K562 (cell line): ENCODE measurements around the gene SPATA2L. TPM values are rescaled to one million over a fixed set of nuclear protein-coding genes. Genes with fewer than 3 reads are reported as not detected.

Experiments used
- ATAC-seq: fragments of 200-7000 bp; cut with Tn5 transposase; 3 replicates; pipeline ENCODE4 v1.9.1; 2020; ENCODE audit warnings: moderate library complexity
- BruUV-seq: library from RNA; stranded (reverse); fragments of 400-500 nt; replicated peaks from 2 replicates; lab custom pipeline; 2021; lab: Mats Ljungman, UMichigan
- CTCF ChIA-PET: fragments of 300-600 bp; formaldehyde crosslinking; extraction: SDS; loops from one replicate; lab custom pipeline; 2021; ENCODE audit warnings: low intra/inter-chr PET ratio; lab: Yijun Ruan, JAX
- POLR2A ChIA-PET: fragments of 300-600, 350-650 bp; sonication (Branson Sonifier 250); formaldehyde crosslinking; extraction: SDS; loops from one replicate; lab custom pipeline; 2021; ENCODE audit warnings: antibody characterized with exemption, inconsistent platforms; lab: Yijun Ruan, JAX
- DNase-seq, 4 experiments: peaks; one replicate each; pipeline versions ENCODE4 v3.0.0 to v3.0.0-alpha.2; 2011 to 2018; ENCODE audit warnings: low spot score in 3 of 4, mixed read lengths in 3 of 4; ENCODE audit errors: extremely low read depth in 1 of 4
- FAIRE-seq: peaks from 2 replicates; lab custom pipeline; 2011; peaks lifted over from hg19 to GRCh38; lab: Jason Lieb, UNC
- H2AFZ ChIP-seq: 2 replicates; pipeline ENCODE4 v1.6.0; 2011; ENCODE audit warnings: low read depth, low read length, control low read depth, inconsistent platforms
- H3K27ac ChIP-seq: fragments of 200-600 bp; 3 replicates; pipeline ENCODE4 v1.8.0; 2011; ENCODE audit warnings: low read depth, mild to moderate bottlenecking, control low read depth, inconsistent platforms, low read length, moderate library complexity, mixed read lengths; ENCODE audit errors: extremely low read depth
- H3K27me3 ChIP-seq, 2 experiments: fragments of 300-600 bp in 1 of 2; 2 replicates in 1 of 2; 3 replicates in 1 of 2; pipeline versions ENCODE4 v1.6.0 to v1.8.0; 2011; ENCODE audit warnings: inconsistent platforms in 2 of 2, low read length in 2 of 2, mild to moderate bottlenecking in 1 of 2, mixed read lengths in 1 of 2, moderate library complexity in 1 of 2; ENCODE audit not compliant: control insufficient read depth in 2 of 2, insufficient read depth in 2 of 2
- H3K36me3 ChIP-seq: fragments of 300-600 bp; 3 replicates; pipeline ENCODE4 v1.8.0; 2011; ENCODE audit warnings: mild to moderate bottlenecking, low read length, inconsistent platforms; ENCODE audit not compliant: control insufficient read depth, insufficient read depth
- H3K4me1 ChIP-seq, 2 experiments: fragments of 200-600 bp in 1 of 2; replicated peaks in 1 of 2; 2 replicates in 1 of 2; 3 replicates in 1 of 2; pipeline versions ENCODE4 v1.5.1 to v1.8.0; 2011; ENCODE audit warnings: inconsistent platforms in 2 of 2, low read length in 2 of 2, mild to moderate bottlenecking in 1 of 2, mixed read lengths in 1 of 2, moderate library complexity in 1 of 2; ENCODE audit not compliant: control insufficient read depth in 2 of 2, insufficient read depth in 2 of 2
- H3K4me2 ChIP-seq: 2 replicates; pipeline ENCODE4 v1.6.1; 2011; ENCODE audit warnings: low read length, control low read depth, inconsistent platforms, mixed read lengths; ENCODE audit not compliant: insufficient read depth
- H3K4me3 ChIP-seq: fragments of 200-600 bp; sonication (generic), shearing (Covaris generic); 2 replicates; pipeline ENCODE4 v1.5.1; 2016; ENCODE audit warnings: control low read depth, inconsistent platforms
- H3K79me2 ChIP-seq: fragments of 200-600 bp; 3 replicates; pipeline ENCODE4 v1.8.0; 2011; ENCODE audit warnings: low read length, inconsistent platforms; ENCODE audit not compliant: control insufficient read depth, insufficient read depth
- H3K9ac ChIP-seq, 2 experiments: 2 replicates each; pipeline versions ENCODE4 v1.6.0 to v1.6.1; 2011; ENCODE audit warnings: low read depth in 2 of 2, low read length in 2 of 2, control low read depth in 1 of 2, inconsistent platforms in 1 of 2, mild to moderate bottlenecking in 1 of 2, mixed read lengths in 1 of 2; ENCODE audit not compliant: insufficient read depth in 1 of 2
- H3K9me1 ChIP-seq: one replicate; pipeline ENCODE4 v1.6.0; 2011; ENCODE audit warnings: inconsistent platforms, mild to moderate bottlenecking, low read length, moderate library complexity; ENCODE audit not compliant: control insufficient read depth, insufficient read depth
- H3K9me3 ChIP-seq: replicated peaks from 2 replicates; pipeline ENCODE4 v1.5.1; 2011; ENCODE audit warnings: low read depth, low read length, inconsistent platforms; ENCODE audit not compliant: control insufficient read depth, insufficient read depth
- H4K20me1 ChIP-seq: replicated peaks from 2 replicates; pipeline ENCODE4 v1.6.1; 2011; ENCODE audit warnings: low read length, inconsistent platforms, mixed read lengths; ENCODE audit not compliant: control insufficient read depth, insufficient read depth
- MCM3 ChIP-seq: fragments of 450-650 bp; IDR thresholded peaks from 2 replicates; pipeline ENCODE4 v1.6.1; 2016
- NFATC3 ChIP-seq: fragments of 450-650 bp; IDR thresholded peaks from 2 replicates; pipeline ENCODE4 v1.6.1; 2017; ENCODE audit warnings: mild to moderate bottlenecking
- ZNF384 ChIP-seq: IDR thresholded peaks from 2 replicates; pipeline ENCODE4 v1.6.1; 2012; ENCODE audit warnings: low read depth, low read length, improper control_type of control experiment
- WGBS: fragments of 100-300 bp; shearing (Covaris generic); methylation state at CpG from one replicate; pipeline ENCODE4 v1.1.6; 2016; ENCODE audit warnings: low coverage, mixed read lengths; ENCODE audit not compliant: insufficient coverage; ENCODE audit errors: missing lambda C conversion rate; 5-methylcytosine and 5-hydroxymethylcytosine counted together
- in situ Hi-C: fragments of 300-500 bp; cut with MboI; formaldehyde crosslinking; loops from 4 replicates; pipeline ENCODE4 v1.15.0; 2018; ENCODE audit warnings: inconsistent platforms, mixed read lengths
- intact Hi-C: fragments of 100-400 bp; cut with micrococcal nuclease; formaldehyde crosslinking; loops from 2 replicates; pipeline ENCODE4 v1.14.2; 2022
- polyA plus RNA-seq, 8 experiments: library from polyadenylated mRNA; depleted of rRNA in 4 of 8; stranded (reverse) in 5 of 8; unstranded in 3 of 8; fragments of >200 nt; fragmentation: Nextera tagmentation in 2 of 8; fragmentation: Illumina TruSeq in 1 of 8; extraction: Ambion mirVana in 2 of 8; extraction: Trizol in 1 of 8; gene quantifications; 2 replicates each; pipeline versions ENCODE4 v1.2.1 to v1.2.3, GENCODE V29; 2011 to 2014; ENCODE audit warnings: inconsistent platforms in 1 of 8, missing spikeins in 1 of 8
- total RNA-seq, 7 experiments: library from RNA; depleted of rRNA in 6 of 7; stranded (reverse); fragments of >200 nt in 6 of 7; fragmentation: Illumina TruSeq in 2 of 7; extraction: Trizol in 2 of 7; gene quantifications; 2 replicates each; pipeline versions ENCODE4 v1.2.1 to v1.2.3, GENCODE V29; 2011 to 2021; ENCODE audit warnings: low replicate concordance in 1 of 7
- TF ChIP-seq, protein P1 (sequence below), 3 experiments: fragments of 200-800 bp in 1 of 3; fragments of 250-450 bp in 1 of 3; fragments of 450-650 bp in 1 of 3; sonication (Bioruptor Pico) in 1 of 3; sonication (Bioruptor generic) in 1 of 3; formaldehyde crosslinking in 1 of 3; IDR thresholded peaks; 2 replicates each; pipeline versions ENCODE4 v1.6.1 to v1.8.0; 2016 to 2022; ENCODE audit warnings: mild to moderate bottlenecking in 2 of 3, missing genetic modification characterization in 2 of 3, missing compliant biosample characterization in 1 of 3, moderate library complexity in 1 of 3

The SPATA2L gene
- total and polyA plus RNA-seq, 9 of the 15 experiments (the other 6 are each of a cell fraction or from before 2014, with no cell fraction given), result 0.13 to 19.2 (median 4.8) TPM; not detected in 1

DNA sequence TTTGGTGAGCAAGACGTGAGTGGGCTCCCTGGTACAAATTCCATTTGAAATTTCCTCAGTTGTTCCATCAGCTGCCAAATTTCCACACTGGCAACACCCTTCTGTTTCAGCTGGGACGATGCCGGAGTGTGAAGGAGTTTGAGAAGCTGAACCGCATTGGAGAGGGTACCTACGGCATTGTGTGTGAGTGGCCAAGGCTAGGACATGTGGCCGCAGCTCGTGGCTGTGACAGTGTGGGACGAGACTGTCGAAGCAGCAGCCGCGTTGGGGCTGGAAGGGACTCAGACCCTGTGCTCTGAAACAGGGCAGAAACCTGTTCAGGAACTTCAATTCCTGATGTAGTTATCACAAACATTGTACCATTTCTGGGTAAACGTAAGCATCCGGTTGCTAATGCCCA, 12.4 kb downstream of the SPATA2L start:
- WGBS, result 98% methylated on average over 13 of the region's 13 CpGs
- Histone ChIP-seq H3K9me1 (no peaks in the 10 kb centered on the region), H3K4me2 (no peak overlapping the region), H3K9ac (peak overlapping the region in 1 of 2 experiments; percentile 83; a peak in 2 of 4 replicates), H3K36me3 (peaks cover 55% of the 10 kb centered on the region; the same call in 2 of the 3 replicates), H3K4me3 (no peak overlapping the region), H3K27ac (no peak overlapping the region), H3K79me2 (peaks cover 25% of the 10 kb centered on the region), H3K4me1 (peaks cover 6 to 38% of the 10 kb centered on the region in 2 experiments), H2AFZ (no peak overlapping the region), H3K27me3 (no peaks in the 10 kb centered on the region), H4K20me1 (0 out of 2 replicates have a peak, but pooled peaks cover 7% of the 10 kb centered on the region), H3K9me3 (0 out of 2 replicates have a peak, but pooled peaks cover 3% of the 10 kb centered on the region)
- in situ Hi-C loops (no loop called here), intact Hi-C loops (no loop called here)
- POLR2A ChIA-PET, result interaction anchor here (0.7 to 1.5 kb wide), 3 partner anchors 8 to 15 kb away, joined by 3 to 4 read pairs (median 3); no protein-coding TSS in a partner anchor
- no peak for ATAC-seq
- no peak for DNase-seq
- no peak for FAIRE-seq
- BruUV-seq, result no TSS peak
- TF ChIP-seq ZNF384 (no peak), NFATC3 (no peak), MCM3 (no peak)
- TF ChIP-seq, protein P1, sequence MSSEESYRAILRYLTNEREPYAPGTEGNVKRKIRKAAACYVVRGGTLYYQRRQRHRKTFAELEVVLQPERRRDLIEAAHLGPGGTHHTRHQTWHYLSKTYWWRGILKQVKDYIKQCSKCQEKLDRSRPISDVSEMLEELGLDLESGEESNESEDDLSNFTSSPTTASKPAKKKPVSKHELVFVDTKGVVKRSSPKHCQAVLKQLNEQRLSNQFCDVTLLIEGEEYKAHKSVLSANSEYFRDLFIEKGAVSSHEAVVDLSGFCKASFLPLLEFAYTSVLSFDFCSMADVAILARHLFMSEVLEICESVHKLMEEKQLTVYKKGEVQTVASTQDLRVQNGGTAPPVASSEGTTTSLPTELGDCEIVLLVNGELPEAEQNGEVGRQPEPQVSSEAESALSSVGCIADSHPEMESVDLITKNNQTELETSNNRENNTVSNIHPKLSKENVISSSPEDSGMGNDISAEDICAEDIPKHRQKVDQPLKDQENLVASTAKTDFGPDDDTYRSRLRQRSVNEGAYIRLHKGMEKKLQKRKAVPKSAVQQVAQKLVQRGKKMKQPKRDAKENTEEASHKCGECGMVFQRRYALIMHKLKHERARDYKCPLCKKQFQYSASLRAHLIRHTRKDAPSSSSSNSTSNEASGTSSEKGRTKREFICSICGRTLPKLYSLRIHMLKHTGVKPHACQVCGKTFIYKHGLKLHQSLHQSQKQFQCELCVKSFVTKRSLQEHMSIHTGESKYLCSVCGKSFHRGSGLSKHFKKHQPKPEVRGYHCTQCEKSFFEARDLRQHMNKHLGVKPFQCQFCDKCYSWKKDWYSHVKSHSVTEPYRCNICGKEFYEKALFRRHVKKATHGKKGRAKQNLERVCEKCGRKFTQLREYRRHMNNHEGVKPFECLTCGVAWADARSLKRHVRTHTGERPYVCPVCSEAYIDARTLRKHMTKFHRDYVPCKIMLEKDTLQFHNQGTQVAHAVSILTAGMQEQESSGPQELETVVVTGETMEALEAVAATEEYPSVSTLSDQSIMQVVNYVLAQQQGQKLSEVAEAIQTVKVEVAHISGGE (CRISPR knock-in tag; IDR thresholded peaks at IDR 0.05), result peak in 1 of 3 experiments; percentile 21; a peak in 1 of 6 replicates
- CTCF ChIA-PET, result no interaction called here
